IPS-18a (cell line): Measurements from ENCODE around the gene PITPNC1.
"Not testable (repeated sequence)": the region's sequence is repeated elsewhere in the genome, so short reads cannot be mapped to it uniquely, and the experiment has no call there.

Experiments used
- H3K27ac ChIP-seq: one replicate; pipeline ENCODE4 v1.5.1; 2013; ENCODE audit warnings: low read length
- H3K27me3 ChIP-seq: one replicate; pipeline ENCODE4 v1.6.1; 2013; ENCODE audit warnings: mild to moderate bottlenecking, low read length; ENCODE audit not compliant: control insufficient read depth, insufficient read depth
- H3K36me3 ChIP-seq: one replicate; pipeline ENCODE4 v1.6.1; 2013; ENCODE audit warnings: low read depth, low read length; ENCODE audit not compliant: control insufficient read depth
- H3K4me1 ChIP-seq: one replicate; pipeline ENCODE4 v1.6.1; 2013; ENCODE audit warnings: low read depth, low read length; ENCODE audit not compliant: control insufficient read depth
- H3K4me3 ChIP-seq: one replicate; pipeline ENCODE4 v1.5.1; 2013; ENCODE audit warnings: low read length
- H3K9ac ChIP-seq: one replicate; pipeline ENCODE4 v1.6.1; 2013; ENCODE audit warnings: mild to moderate bottlenecking, low read length, moderate library complexity
- H3K9me3 ChIP-seq: one replicate; pipeline ENCODE4 v1.6.1; 2013; ENCODE audit warnings: low read depth, low read length; ENCODE audit not compliant: control insufficient read depth

PITPNC1 gene

DNA sequence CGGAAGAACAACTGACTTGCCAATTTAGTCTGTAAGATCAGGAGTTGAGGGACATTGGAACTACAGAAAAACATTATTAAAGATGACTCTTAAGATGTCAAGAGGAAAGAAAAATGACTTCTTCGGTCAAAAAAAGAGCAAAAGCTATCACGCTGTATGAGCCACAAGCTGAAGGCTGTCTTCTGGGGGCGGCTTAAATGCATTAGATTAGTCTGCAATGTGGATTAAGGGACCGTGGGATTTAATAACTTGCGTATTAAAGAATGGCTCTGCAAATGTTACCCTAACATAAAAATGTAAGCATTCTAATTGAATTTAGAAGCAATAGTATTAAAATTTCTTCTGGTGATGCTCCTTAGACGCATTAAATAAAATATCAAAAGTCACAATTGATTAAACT is 108.6 kb downstream of the PITPNC1 start:
- Histone ChIP-seq H3K27me3 (no peaks in the 10 kb centered on the region), H3K36me3 (no peaks in the 10 kb centered on the region), H3K4me3 (no peak overlapping the region), H3K9ac (no peak overlapping the region), H3K27ac (no peak overlapping the region), H3K9me3 (no peaks in the 10 kb centered on the region), H3K4me1 (peaks cover 8% of the 10 kb centered on the region)

DNA sequence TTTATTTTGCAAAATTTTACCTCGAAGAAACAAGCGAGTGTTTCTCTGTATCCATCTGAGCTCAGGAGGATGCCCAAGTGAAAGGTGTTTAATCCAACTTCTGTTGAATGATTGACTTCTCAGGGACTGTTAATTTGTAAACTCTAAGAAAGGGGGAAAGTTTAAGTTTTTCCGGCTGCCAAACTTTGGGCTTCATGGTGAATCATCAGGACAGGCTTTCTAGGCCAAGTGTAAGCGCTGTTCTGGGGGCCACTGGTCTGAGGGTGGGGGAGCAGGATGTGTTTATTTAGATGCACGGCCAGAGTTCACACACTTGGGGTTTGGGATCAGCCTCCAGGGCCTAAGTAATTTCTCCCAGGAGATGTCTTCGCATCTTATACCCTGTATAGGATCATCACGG is 110.4 kb downstream of the PITPNC1 start:
- no peaks in the 10 kb centered on the region for H3K27me3 ChIP-seq
- peaks cover 21% of the 10 kb centered on the region for H3K4me1 ChIP-seq
- H3K9ac ChIP-seq, result no peak overlapping the region
- no peak overlapping the region for H3K4me3 ChIP-seq
- no peaks in the 10 kb centered on the region for H3K36me3 ChIP-seq
- H3K27ac ChIP-seq, result no peak overlapping the region
- no peaks in the 10 kb centered on the region for H3K9me3 ChIP-seq

DNA sequence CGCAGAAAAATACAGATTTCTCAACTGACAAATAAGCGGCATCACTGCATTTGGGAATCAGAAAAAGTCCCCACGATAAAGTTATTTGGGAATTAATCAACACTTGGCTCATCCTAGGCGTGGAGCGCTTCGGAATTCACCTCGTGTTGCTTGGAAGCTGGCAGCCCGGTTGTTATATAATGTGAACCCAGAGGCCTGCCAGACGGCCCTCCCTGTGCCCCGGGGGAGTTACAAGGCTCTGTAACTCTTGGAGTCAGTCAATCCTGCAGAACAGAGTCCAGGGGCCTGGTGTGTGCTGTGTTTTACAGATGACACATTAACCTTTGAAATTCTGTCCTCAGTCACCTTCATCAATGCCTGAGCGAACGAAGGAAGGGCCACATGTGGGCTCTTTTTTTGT is 111.1 kb downstream of the PITPNC1 start:
- Histone ChIP-seq H3K9me3 (no peaks in the 10 kb centered on the region), H3K27ac (no peak overlapping the region), H3K36me3 (no peaks in the 10 kb centered on the region), H3K4me1 (peaks cover 27% of the 10 kb centered on the region), H3K9ac (no peak overlapping the region), H3K4me3 (no peak overlapping the region), H3K27me3 (no peaks in the 10 kb centered on the region)

DNA sequence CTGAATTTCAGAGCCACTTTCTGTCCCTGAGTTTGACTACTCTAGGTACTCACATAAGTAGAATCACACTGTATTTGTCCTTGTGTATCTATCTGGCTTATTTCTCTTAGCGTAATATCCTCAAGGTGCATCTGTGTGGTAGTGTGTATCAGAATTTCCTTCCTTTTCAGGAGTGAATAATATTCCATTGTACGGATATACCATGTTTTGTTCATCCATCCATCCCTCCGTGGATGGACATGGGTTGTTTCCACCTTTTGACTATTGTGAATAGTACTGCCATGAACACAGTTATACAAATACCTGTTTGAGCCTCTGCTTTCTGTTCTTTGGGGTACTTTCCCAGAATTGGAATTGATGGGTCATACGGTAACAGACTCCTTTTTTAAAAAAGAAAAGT is 111.7 kb downstream of the PITPNC1 start:
- H3K9me3 ChIP-seq, result no peaks in the 10 kb centered on the region
- H3K4me3 ChIP-seq, result no peak overlapping the region
- no peaks in the 10 kb centered on the region for H3K27me3 ChIP-seq
- H3K27ac ChIP-seq, result no peak overlapping the region
- H3K4me1 ChIP-seq, result peaks cover 29% of the 10 kb centered on the region
- H3K9ac ChIP-seq, result no peak overlapping the region
- H3K36me3 ChIP-seq, result no peaks in the 10 kb centered on the region

DNA sequence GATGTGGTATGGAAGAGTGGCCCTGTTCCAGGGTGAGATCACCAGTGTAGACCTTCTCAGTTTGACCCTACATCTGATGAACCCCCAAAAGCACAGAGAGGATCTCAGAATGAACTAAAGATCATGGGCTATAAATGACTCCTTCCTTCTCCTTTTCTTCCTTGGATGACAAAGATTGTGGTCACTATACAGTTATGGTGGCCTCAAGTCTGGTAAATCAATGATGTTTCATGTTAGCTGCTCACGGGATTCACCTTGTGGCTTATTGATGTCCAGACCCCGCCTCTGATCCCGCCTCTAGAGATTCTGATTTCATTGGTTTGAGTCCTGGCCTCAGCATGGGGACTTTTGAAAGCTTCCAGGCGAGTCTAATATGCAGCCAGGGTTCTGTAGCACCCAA is 112.2 kb downstream of the PITPNC1 start:
- Histone ChIP-seq H3K9me3 (no peaks in the 10 kb centered on the region), H3K36me3 (no peaks in the 10 kb centered on the region), H3K4me3 (no peak overlapping the region), H3K27me3 (no peaks in the 10 kb centered on the region), H3K9ac (no peak overlapping the region), H3K27ac (no peak overlapping the region), H3K4me1 (peaks cover 29% of the 10 kb centered on the region)

DNA sequence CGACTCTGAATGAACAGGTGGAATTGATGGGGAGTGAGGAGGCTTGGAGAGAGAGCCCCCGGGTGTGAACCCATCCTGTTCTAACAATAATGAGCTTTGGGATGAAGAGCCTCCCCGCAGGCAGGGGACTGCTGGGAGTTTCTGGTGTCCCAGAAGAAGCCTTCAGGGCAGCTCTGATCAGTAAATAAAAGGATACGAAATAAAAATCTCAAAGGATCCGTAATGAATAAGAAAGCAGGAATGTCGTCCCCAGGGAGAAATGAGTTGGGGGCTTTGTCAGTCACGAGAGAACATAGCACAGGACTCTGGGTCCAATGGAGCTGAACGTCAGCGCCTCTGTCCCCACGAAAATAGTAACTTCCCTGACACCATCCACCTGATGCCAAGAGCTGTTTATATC is 113.4 kb downstream of the PITPNC1 start:
- Histone ChIP-seq H3K4me1 (peaks cover 29% of the 10 kb centered on the region), H3K9ac (no peak overlapping the region), H3K9me3 (no peaks in the 10 kb centered on the region), H3K4me3 (peak overlapping the region; percentile 2), H3K27me3 (no peaks in the 10 kb centered on the region), H3K27ac (no peak overlapping the region), H3K36me3 (no peaks in the 10 kb centered on the region)

DNA sequence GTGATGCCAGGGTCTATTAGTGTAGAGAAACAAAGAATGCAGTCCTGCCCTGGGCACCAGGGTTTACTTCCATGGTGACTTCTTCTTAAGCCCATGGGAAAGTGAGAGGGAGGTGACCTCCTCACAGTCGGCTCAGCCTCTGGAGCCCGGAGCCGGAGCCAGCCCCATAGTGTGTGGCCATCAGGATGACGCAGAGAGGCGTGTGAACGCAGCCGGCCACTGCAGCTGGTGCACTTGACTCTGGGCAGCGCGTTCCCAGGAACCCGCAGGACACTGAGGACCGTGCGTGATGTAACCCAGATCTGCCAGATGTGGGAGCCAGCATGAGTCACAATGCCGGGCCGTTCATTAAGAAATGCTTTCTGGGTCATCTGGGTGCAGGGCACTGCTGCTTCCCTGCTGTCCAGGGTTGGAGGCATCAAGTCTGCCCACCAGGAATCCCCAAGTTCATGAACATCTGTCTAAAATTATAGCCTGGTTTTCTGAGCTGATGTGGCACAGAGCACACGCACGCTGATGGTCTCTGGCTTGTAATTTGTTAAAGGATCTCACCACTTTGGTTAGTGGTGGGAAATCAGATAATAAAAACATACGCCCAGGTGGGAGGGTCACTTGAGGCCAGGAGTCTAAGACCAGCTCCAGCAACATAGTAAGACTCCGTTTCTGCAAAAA is 114.1 kb downstream of the PITPNC1 start:
- no peak overlapping the region for H3K9ac ChIP-seq
- no peaks in the 10 kb centered on the region for H3K27me3 ChIP-seq
- peak overlapping the region; percentile 2 for H3K4me3 ChIP-seq
- H3K36me3 ChIP-seq, result no peaks in the 10 kb centered on the region
- no peaks in the 10 kb centered on the region for H3K9me3 ChIP-seq
- H3K4me1 ChIP-seq, result peaks cover 29% of the 10 kb centered on the region
- H3K27ac ChIP-seq, result no peak overlapping the region

DNA sequence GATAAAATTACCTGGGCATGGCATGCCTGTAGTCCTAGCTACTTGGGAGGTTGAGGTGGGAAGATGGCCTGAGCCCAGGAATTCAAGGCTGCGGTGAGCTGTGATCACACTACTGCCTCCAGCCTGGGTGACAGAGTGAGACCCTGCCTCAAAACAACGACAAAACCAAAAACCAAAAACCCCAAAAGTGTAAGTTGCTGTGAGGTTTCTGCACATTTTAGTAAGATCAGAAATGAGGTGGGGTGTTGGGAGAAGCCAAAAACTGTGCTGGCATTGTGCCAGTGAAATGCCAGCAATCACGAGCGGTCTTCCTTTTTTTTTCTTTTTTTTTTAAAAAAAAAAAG is 114.6 kb downstream of the PITPNC1 start:
- Histone ChIP-seq H3K9me3 (no peaks in the 10 kb centered on the region), H3K9ac (no peak overlapping the region), H3K36me3 (no peaks in the 10 kb centered on the region), H3K27ac (no peak overlapping the region), H3K27me3 (no peaks in the 10 kb centered on the region), H3K4me3 (no peak overlapping the region), H3K4me1 (peaks cover 29% of the 10 kb centered on the region)

DNA sequence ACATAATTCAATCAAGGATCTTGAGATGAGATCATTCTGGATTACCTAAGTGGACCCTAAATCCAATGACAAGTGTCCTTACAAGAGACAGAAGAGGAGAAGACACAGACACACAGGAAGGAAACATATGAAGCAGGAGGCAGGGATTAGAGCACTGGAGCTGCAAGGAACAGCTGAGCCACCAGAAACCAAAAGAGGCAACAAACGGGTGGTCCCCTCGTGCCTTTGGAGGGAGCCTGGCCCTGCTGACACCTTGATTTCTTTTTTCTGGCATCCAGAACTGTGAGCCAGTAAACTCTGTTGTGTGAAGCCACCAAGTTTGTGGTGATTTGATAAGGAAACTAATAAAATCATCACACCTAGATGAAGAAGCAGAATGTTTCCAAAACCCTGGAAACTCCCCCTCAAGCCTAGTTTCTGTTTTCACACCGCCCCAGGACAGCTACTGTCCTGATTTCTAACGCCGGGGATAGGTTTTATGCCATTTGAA is 115.2 kb downstream of the PITPNC1 start:
- Histone ChIP-seq H3K4me3 (no peak overlapping the region), H3K9me3 (no peaks in the 10 kb centered on the region), H3K36me3 (no peaks in the 10 kb centered on the region), H3K27me3 (no peaks in the 10 kb centered on the region), H3K9ac (no peak overlapping the region), H3K27ac (no peak overlapping the region), H3K4me1 (peaks cover 29% of the 10 kb centered on the region)

DNA sequence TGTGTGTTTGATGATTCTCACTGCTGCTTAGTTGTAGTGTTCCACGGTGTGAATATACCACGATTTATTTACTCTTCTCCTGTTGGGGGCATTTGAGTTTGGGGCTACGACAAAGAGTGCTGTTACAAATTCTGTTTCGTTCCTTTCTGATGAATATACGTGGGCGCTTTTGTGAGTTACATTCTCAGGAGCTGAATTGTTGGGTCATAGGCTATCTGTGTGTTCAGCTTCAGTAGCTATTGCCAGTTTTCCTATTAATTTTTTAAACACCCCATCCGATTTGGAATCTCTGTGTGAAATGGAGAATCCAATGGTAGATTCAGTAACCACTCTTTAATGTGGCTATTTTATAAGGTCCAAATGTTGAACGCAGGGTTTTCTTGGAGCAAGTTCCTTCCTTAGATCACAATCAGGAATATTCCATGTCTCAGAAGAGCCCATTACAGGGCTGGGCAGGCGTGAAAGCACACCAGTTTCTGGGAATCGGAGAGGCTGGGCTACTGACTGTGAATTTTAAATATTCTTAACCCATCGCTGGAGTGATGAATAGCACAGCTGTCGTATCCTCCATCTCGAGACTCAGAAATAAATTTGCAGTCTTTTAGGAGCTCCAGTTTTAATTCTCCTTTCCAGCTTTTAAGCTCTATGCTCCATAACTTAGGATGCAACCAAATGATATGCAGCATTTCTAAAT is 115.9 kb downstream of the PITPNC1 start:
- no peaks in the 10 kb centered on the region for H3K36me3 ChIP-seq
- H3K9ac ChIP-seq, result no peak overlapping the region
- no peaks in the 10 kb centered on the region for H3K9me3 ChIP-seq
- H3K27ac ChIP-seq, result no peak overlapping the region
- peaks cover 29% of the 10 kb centered on the region for H3K4me1 ChIP-seq
- H3K4me3 ChIP-seq, result no peak overlapping the region
- no peaks in the 10 kb centered on the region for H3K27me3 ChIP-seq

DNA sequence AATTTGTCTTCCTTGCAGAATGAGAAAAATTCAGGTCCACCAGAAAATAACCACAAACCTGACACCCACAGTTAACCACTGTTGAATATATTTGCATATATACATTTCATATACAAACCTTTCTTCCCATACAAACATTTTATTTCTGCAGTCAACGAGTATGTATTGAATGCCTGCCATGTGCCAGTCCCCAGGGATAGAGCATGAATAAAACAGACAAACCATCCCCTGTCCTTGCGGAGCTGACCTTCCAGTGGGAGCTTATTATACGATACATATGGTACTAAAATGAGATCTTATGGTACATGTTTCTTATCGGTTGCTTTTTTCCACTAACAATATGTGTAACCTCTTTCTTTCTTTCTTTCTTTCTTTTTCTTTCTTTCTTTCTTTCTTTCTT is 116.7 kb downstream of the PITPNC1 start:
- H3K9me3 ChIP-seq, result no peaks in the 10 kb centered on the region
- H3K27me3 ChIP-seq, result no peaks in the 10 kb centered on the region
- H3K36me3 ChIP-seq, result no peaks in the 10 kb centered on the region
- H3K4me1 ChIP-seq, result peaks cover 29% of the 10 kb centered on the region
- no peak overlapping the region for H3K4me3 ChIP-seq
- no peak overlapping the region for H3K9ac ChIP-seq
- no peak overlapping the region for H3K27ac ChIP-seq

DNA sequence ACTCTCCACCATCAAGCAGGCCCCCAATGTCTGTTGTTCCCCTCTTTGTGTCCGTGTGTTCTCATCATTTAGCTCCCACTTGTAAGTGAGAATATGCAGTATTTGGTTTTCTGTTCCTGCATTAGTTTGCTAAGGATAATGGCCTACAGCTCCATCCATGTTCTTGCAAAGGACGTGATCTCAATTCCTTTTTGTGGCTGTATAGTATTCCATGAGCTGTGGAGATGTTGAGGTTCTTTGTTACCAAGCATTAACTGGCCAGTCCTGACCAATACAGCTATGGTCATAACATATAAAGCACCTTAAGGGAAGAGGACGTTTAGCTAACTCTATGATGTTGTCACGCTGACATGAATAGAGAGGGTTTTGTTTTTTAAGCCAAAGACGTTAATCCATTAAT is 118.5 kb downstream of the PITPNC1 start:
- H3K4me3 ChIP-seq, H3K27ac ChIP-seq, H3K9me3 ChIP-seq, H3K27me3 ChIP-seq, H3K9ac ChIP-seq, H3K36me3 ChIP-seq: not testable (repeated sequence)
- peaks cover 22% of the 10 kb centered on the region for H3K4me1 ChIP-seq
